ENCODE measurements around the gene VWA8. TPM values are rescaled to one million over a fixed set of nuclear protein-coding genes. Genes with fewer than 3 reads are reported as not detected.

The VWA8 gene
- total and polyA plus RNA-seq, 2 of the 13 experiments (the other 11 are each of a cell fraction or from before 2014, with no cell fraction given) = 9.1 to 17.3 TPM

DNA sequence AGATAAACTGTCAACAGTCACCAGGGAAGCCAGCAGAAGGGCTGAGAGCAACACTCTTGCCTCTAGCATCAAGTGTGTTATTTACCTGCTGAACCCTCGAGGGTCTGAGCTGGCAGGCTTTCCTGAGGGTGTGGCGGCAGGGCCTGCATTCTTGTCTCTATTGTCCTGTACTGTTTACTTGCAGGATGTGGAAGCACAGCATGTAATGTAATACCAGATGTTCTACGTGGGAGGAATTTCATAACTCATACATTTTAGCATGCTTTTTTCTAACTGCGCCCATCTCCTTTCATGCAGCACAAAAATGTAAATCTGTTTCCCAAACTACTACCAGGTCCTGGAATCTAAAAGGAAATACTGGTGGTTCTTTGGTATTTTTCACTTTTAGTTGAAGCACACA, 350.5 kb downstream of the VWA8 start (continued):
- TF ChIP-seq, protein P1, sequence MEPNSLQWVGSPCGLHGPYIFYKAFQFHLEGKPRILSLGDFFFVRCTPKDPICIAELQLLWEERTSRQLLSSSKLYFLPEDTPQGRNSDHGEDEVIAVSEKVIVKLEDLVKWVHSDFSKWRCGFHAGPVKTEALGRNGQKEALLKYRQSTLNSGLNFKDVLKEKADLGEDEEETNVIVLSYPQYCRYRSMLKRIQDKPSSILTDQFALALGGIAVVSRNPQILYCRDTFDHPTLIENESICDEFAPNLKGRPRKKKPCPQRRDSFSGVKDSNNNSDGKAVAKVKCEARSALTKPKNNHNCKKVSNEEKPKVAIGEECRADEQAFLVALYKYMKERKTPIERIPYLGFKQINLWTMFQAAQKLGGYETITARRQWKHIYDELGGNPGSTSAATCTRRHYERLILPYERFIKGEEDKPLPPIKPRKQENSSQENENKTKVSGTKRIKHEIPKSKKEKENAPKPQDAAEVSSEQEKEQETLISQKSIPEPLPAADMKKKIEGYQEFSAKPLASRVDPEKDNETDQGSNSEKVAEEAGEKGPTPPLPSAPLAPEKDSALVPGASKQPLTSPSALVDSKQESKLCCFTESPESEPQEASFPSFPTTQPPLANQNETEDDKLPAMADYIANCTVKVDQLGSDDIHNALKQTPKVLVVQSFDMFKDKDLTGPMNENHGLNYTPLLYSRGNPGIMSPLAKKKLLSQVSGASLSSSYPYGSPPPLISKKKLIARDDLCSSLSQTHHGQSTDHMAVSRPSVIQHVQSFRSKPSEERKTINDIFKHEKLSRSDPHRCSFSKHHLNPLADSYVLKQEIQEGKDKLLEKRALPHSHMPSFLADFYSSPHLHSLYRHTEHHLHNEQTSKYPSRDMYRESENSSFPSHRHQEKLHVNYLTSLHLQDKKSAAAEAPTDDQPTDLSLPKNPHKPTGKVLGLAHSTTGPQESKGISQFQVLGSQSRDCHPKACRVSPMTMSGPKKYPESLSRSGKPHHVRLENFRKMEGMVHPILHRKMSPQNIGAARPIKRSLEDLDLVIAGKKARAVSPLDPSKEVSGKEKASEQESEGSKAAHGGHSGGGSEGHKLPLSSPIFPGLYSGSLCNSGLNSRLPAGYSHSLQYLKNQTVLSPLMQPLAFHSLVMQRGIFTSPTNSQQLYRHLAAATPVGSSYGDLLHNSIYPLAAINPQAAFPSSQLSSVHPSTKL (CRISPR knock-in tag; IDR thresholded peaks at IDR 0.05) = peak; percentile 52
- TF ChIP-seq TOPORS (CRISPR knock-in tag; IDR thresholded peaks at IDR 0.05) = no peak
- no peak for TF ChIP-seq NRL (CRISPR knock-in tag; IDR thresholded peaks at IDR 0.05; ENCODE audit: borderline replicate concordance)
- TF ChIP-seq FLYWCH1 (CRISPR knock-in tag; IDR thresholded peaks at IDR 0.05) = no peak
- no peak for TF ChIP-seq ZEB1 (IDR thresholded peaks at IDR 0.05; ENCODE audit: insufficient replicate concordance, low read depth)
- no peak for TF ChIP-seq THYN1 (CRISPR knock-in tag; IDR thresholded peaks at IDR 0.05; ENCODE audit: borderline replicate concordance, low read depth)
- TF ChIP-seq SOX5 (CRISPR knock-in tag; IDR thresholded peaks at IDR 0.05; ENCODE audit: borderline replicate concordance) = peak; percentile 65; the same call in 1 of the 2 replicates
- no peak for TF ChIP-seq HMGA1 (CRISPR knock-in tag; conservative IDR thresholded peaks at IDR 0.05)
- no peak for TF ChIP-seq ZSCAN22 (CRISPR knock-in tag; IDR thresholded peaks at IDR 0.05)

DNA sequence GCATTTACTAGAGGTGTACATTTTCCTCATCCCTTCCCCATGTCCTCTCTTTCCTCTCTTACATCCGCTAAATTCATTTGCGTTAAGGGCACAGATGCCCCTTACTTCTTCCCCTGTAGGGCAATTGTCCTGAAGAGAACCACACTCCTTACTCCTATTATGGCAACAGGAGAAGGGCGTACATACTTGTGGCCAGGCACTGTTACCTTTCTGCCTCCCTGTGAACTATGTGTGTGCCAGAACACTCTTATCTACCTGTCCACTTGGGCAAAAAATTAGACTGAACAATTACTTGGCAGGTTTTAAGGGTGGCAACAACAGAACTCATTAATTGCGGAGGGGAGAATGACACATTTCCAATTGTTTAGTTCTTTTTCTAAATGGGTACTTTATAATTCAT, 351.1 kb downstream of the VWA8 start:
- WGBS (ENCODE audit: low lambda C conversion rate) = 97% methylated on average over 4 of the region's 4 CpGs
- intact Hi-C loops (cut with micrococcal nuclease; ENCODE audit: unreplicated experiment) = no loop called here
- peaks cover 0 to 8% of the 10 kb centered on the region in 2 experiments; a peak in 4 of 5 replicates for H3K36me3 ChIP-seq (replicated peaks in 1 of 2; ENCODE audit: control insufficient read depth in 1 of 2, insufficient read depth in 2 of 2, low read length in 2 of 2)
- no peaks in the 10 kb centered on the region for H3K79me2 ChIP-seq (ENCODE audit: insufficient read depth, low read length)
- H4K20me1 ChIP-seq (ENCODE audit: insufficient read depth, low read length) = no peaks in the 10 kb centered on the region
- H3K4me1 ChIP-seq (ENCODE audit: insufficient read depth, low read length) = peaks cover 58% of the 10 kb centered on the region
- no peaks in the 10 kb centered on the region for H3K27me3 ChIP-seq (ENCODE audit: control insufficient read depth in 1 of 2, insufficient read depth in 2 of 2, low read length in 2 of 2)
- no TSS peak for BruUV-seq (replicated peaks)
- in situ Hi-C loops (cut with HindIII; ENCODE audit: extremely low pct_ligation_motif_present, low pct_unique_long_range_greater_than_20kb) = loop anchor here (5.0 kb wide), 1 partner anchor 37 kb away; no protein-coding TSS in a partner anchor
- no peak for ATAC-seq
- CTCF ChIA-PET (ENCODE audit: low intra/inter-chr PET ratio, low total read pairs) = no interaction called here
- H3K9ac ChIP-seq (ENCODE audit: insufficient read depth, low read depth, low read length) = no peak overlapping the region
- H3K27ac ChIP-seq (ENCODE audit: extremely low read length, insufficient read depth, low read length) = no peak overlapping the region
- no peaks in the 10 kb centered on the region for H3K9me3 ChIP-seq (ENCODE audit: low read length)
- no peak for DNase-seq (ENCODE audit: low spot score)
- H3K4me2 ChIP-seq (ENCODE audit: low read depth, low read length) = no peak overlapping the region
- POLR2A ChIA-PET = interaction anchor here (0.9 kb wide), 1 partner anchor 39 kb away, joined by 4 read pairs; no protein-coding TSS in a partner anchor
- no peak overlapping the region for H2AFZ ChIP-seq (ENCODE audit: low read length)
- no peak overlapping the region for H3K4me3 ChIP-seq (replicated peaks in 1 of 3; ENCODE audit: insufficient read depth in 1 of 3, low read depth in 2 of 3, low read length in 3 of 3)
- no peak for FAIRE-seq
- TF ChIP-seq CBX5 (CRISPR knock-in tag; IDR thresholded peaks at IDR 0.05; ENCODE audit: borderline replicate concordance) (no peak), MBNL3 (CRISPR knock-in tag; conservative IDR thresholded peaks at IDR 0.05) (no peak), MIXL1 (CRISPR knock-in tag; IDR thresholded peaks at IDR 0.05) (no peak), YEATS4 (CRISPR knock-in tag; IDR thresholded peaks at IDR 0.05; ENCODE audit: borderline replicate concordance) (no peak), ZNF766 (CRISPR knock-in tag; IDR thresholded peaks at IDR 0.05; ENCODE audit: borderline replicate concordance) (no peak), KDM3A (CRISPR knock-in tag; IDR thresholded peaks at IDR 0.05; ENCODE audit: low read depth) (no peak)
- TF ChIP-seq, protein P2, sequence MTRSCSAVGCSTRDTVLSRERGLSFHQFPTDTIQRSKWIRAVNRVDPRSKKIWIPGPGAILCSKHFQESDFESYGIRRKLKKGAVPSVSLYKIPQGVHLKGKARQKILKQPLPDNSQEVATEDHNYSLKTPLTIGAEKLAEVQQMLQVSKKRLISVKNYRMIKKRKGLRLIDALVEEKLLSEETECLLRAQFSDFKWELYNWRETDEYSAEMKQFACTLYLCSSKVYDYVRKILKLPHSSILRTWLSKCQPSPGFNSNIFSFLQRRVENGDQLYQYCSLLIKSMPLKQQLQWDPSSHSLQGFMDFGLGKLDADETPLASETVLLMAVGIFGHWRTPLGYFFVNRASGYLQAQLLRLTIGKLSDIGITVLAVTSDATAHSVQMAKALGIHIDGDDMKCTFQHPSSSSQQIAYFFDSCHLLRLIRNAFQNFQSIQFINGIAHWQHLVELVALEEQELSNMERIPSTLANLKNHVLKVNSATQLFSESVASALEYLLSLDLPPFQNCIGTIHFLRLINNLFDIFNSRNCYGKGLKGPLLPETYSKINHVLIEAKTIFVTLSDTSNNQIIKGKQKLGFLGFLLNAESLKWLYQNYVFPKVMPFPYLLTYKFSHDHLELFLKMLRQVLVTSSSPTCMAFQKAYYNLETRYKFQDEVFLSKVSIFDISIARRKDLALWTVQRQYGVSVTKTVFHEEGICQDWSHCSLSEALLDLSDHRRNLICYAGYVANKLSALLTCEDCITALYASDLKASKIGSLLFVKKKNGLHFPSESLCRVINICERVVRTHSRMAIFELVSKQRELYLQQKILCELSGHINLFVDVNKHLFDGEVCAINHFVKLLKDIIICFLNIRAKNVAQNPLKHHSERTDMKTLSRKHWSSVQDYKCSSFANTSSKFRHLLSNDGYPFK (CRISPR knock-in tag; IDR thresholded peaks at IDR 0.05; ENCODE audit: borderline replicate concordance) = no peak
- TF ChIP-seq, protein P3, sequence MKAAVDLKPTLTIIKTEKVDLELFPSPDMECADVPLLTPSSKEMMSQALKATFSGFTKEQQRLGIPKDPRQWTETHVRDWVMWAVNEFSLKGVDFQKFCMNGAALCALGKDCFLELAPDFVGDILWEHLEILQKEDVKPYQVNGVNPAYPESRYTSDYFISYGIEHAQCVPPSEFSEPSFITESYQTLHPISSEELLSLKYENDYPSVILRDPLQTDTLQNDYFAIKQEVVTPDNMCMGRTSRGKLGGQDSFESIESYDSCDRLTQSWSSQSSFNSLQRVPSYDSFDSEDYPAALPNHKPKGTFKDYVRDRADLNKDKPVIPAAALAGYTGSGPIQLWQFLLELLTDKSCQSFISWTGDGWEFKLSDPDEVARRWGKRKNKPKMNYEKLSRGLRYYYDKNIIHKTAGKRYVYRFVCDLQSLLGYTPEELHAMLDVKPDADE (CRISPR knock-in tag; IDR thresholded peaks at IDR 0.05) = no peak
